NCI-H1105 treated with DMSO at 0.1 percent for 48 hours (cell line): ENCODE results near the gene KRTAP10-10.
"Not testable (repeated sequence)": the region's sequence is repeated elsewhere in the genome, so short reads cannot be mapped to it uniquely, and the experiment has no call there.

Source experiments
- DNase-seq: peaks from one replicate; lab custom pipeline; 2025; lab: John Stamatoyannopoulos, UW

Gene KRTAP10-10

GRCh38 chr21:44627181-44627822, 9.9 kb upstream of the KRTAP10-10 start:
- DNase-seq: not testable (repeated sequence)

DNA sequence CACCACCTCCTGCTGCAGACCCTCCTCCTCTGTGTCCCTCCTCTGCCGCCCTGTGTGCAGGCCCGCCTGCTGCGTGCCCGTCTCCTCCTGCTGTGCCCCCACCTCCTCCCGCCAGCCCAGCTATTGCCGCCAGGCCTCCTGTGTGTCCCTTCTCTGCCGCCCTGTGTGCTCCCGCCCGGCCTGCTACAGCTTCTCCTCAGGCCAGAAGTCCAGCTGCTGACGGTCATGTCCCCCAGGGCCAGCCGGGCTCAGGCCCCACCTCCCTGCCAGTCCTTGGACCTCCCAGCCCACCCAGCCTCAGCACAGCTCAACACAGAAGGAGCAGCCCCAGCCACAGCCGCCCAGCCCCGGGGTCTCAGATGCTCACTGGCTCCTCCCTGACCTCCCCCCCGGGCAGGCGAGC, 9.3 kb upstream of the KRTAP10-10 start:
- DNase-seq: not testable (repeated sequence)

- DNase-seq: no peak
Measured at GRCh38 chr21:44628707-44629391, 8.3 kb upstream of the KRTAP10-10 start.

DNA sequence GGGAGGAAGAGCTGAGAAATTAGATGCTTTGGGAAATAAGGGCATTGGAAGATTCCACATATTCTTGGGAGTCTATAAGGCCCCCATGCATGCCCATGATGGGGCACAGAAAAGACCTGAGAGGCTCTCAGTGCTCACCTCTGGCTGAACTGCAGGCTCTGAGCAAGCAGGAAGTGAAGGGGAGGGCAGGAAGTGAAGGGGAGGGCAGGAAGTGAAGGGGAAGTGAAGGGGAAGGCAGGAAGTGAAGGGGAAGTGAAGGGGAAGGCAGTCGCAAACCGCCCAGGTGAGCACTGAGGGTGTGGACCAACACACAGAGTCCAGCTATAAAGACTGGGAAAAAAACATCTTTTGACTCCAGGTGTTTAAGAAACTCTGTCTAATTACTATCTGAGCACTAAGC, 6.7 kb upstream of the KRTAP10-10 start:
- no peak for DNase-seq

DNA sequence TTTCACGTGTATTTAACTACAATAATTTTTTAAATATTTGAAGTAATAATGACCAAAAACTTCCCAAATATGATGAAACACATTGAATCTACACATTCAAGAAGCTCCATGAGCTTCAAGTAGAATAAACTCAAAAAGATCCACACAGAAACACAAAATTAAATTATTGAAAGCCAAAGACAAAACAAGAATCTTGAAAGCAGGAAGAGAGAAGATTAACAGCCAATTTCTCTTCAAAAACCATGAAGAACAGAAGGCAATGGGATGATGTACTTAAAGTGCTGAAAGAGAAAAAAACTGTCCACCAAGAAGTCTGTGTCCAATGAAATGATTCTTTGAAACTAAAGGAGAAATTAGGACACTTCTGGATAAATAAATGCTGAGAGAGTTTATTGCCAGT, 5.1 kb upstream of the KRTAP10-10 start:
- DNase-seq: no peak

DNA sequence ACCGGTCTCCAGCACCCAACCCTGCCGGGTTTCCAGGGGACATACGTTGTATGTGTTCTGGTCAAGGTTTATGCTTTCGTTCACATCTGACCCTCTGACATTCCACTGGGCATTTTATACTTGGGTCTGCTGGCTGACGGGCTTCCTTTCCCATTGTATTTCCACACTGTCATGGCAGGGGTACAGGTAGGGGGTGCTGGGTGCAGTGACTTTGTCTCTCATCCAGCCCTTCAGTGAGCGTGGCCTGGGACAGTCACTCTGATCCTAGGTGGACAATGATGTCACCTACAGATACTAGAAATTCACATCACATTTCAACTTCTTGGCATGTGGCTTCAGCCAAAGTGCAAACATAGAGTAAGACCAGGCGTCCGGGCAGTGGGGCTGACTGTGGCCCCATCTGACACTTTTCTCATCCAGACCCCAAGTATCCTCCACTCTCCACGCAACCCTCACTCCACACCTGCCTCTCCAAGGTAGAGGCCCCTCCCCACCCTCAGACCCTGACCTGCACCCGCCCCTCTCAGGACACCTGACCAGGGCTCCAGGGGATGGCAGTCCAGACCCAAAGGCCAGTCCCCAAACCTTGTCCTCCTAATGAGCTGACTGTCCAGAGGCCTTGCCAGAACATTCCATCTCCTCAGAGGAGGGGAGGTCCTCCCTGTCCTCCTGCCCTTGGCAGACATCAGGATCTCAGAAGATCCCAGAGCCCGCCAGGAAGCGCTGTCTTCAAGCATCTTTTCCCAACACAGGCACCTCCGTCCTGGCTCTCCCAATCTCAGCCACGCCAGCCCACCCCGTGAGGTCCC, 743 bp upstream of the KRTAP10-10 start:
- DNase-seq: no peak

- DNase-seq: not testable (repeated sequence)
Measured at GRCh38 chr21:44637851-44638348, 744 bp downstream of the KRTAP10-10 start.

DNA sequence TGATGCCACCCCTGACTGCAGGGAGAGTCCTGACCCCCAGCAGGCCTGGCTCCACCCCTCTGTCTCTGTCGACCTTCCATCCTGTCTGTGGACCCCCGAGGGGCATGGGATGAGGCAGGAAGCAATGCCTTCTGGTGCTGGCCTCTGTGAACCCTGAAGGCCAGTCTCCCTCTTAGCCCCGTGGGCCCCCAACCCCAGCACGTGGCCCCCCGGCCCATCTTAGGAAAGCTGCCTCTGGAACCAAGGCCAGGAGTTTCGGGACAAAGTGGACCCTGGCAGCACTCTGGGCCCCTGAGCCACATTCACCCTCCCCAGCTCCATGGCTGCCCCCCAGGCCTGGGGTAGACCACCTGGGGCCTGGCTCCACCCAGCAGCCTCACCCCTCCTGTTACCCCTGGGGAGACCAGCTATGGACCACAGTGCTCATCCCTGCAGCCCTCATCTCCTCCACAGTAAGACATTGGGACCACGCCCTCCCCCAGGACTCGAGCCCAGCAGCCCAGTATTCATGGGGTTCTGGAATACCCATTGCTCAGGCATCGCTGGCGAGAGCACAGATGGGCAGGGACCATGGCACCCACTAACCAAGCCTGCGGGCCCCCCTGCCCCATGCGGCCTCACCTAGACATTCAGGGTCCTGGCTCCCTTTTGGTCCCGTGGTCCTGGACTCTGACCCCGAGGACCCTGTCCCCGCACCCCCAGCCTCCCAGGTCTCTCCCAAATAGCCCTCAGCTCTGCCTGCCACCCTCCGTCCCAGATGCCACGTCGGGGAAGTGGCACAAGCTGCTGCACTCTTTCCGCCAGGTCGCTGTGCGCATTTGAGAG, 1.6 kb downstream of the KRTAP10-10 start:
- DNase-seq: not testable (repeated sequence)

- DNase-seq: no peak
Measured at GRCh38 chr21:44639331-44639655, 2.1 kb downstream of the KRTAP10-10 start.

- no peak for DNase-seq
Measured at GRCh38 chr21:44640761-44641160, 3.6 kb downstream of the KRTAP10-10 start.

DNA sequence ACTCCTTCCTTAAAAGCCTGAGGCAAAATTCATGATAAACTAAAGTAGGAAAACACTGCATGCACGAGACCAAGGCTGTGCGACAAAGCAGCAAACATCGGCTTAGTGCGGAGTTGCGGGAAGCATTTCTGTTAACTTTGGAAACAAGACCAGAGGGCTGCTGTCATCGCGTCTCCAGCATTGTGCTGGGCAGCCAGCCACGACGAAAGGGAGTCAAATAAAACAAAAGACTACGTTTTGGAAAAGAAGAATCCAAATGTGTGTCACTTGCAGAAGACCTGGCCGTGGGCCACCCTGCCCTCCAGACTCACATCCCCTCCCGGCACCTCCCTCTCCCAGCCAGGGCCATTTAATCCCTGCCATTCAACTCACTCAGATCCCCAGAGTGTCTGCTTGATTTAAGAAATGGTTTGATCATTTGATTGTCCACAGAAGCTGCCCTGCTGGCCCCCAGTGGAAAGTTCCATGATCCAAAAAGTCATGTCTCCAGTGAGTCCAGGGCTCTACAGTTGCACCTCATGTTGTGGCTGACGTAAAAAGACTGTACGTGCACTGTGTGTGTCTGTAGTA, 6.7 kb downstream of the KRTAP10-10 start:
- DNase-seq: no peak

DNA sequence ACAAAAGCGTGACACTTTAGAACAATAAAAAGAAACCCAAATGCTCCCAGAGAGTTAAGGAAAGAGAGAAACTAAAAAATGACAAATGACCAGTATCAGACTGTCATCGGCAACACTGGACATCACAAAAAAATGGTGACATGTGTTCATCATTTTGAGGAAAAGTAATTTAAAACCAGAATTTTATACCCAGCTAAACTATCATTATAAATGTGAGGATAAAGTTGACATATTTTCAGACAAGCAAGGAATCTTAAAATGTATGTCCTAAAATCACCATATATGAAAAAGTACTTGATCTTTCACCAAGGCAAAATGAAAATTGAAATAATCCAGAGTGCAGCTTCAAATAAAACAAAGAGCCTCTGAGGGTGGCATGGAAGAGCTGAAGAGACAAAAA, 7.7 kb downstream of the KRTAP10-10 start:
- no peak for DNase-seq

DNA sequence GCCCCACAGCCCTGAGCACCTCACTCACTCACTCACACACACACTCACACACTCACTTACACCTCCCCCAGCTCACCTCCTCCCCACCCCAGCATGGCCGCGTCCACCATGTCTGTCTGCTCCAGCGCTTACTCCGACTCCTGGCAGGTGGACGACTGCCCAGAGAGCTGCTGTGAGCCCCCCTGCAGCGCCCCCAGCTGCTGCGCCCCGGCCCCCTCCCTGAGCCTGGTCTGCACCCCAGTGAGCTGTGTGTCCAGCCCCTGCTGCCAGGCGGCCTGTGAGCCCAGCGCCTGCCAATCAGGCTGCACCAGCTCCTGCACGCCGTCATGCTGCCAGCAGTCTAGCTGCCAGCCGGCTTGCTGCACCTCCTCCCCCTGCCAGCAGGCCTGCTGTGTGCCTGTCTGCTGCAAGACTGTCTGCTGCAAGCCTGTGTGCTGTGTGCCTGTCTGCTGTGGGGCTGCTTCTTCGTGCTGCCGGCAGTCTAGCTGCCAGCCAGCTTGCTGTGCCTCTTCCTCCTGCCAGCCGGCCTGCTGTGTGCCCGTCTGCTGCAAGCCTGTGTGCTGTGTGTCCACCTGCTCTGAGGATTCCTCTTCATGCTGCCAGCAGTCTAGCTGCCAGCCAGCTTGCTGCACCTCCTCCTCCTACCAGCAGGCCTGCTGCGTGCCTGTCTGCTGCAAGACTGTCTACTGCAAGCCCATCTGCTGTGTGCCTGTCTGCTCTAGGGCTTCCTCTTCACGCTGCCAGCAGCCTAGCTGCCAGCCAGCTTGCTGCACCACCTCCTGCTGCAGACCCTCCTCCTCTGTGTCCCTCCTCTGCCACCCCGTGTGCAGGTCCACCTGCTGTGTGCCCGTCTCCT, 9.4 kb downstream of the KRTAP10-10 start, which contains the start of gene KRTAP10-11:
Gene KRTAP10-11, plus strand, starts transcription at position 49 of the 856 bp plus-strand sequence. Its CDS starts 45 bp downstream, at position 94.
- not testable (repeated sequence) for DNase-seq

DNA sequence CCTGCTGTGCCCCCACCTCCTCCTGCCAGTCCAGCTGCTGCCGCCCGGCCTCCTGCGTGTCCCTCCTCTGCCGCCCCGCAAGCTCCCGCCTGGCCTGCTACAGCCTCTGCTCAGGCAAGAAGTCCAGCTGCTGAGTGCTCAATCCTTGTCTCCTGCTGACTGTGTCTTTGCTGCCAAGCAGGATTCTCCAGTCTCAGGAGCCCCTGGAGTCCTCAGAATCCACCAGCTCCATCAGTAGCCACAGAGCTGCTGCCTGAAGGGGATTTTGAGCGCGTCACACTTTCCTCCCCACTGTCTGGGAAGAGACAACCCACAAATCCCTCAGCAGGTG, 10.0 kb downstream of the KRTAP10-10 start:
- DNase-seq: no peak

DNA sequence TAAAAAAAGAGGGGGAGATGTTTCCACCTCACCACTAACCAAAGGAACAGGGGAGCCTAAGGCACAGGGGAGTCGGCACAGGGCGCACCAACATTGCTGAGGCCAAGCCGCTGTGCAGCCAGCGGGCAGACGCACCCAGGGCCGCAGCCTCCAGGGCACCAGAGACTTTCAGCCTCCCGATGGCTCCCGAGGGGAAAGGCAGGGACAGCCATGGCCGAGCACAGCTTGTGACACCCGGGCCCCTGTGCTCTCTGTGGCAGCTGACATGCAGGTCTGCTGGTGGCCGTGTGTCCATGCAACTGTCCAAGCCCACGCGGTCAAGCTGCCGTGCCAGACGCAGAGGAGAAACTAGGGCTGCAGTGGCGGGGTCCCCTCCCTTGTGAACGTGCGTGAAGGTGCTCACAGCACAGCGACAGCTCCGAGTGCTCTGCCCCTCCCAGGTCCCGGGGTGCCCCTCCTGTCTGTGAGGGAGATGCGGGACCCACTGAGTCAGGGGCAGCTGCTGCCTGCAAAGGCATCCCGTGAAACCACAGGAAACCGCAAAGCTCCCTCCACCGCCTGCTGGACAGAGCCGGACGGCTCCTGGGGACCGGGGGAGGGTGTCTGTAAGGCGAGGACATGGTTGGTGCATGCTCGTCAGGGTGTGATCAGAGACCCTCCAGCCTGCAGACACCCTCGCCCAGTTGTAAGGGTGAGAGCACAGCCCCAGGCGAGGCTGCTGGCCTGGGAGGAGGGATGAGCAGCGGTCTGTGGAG, 11.6 kb downstream of the KRTAP10-10 start:
- no peak for DNase-seq

- no peak for DNase-seq
Measured at GRCh38 chr21:44649521-44650100, 12.5 kb downstream of the KRTAP10-10 start.

DNA sequence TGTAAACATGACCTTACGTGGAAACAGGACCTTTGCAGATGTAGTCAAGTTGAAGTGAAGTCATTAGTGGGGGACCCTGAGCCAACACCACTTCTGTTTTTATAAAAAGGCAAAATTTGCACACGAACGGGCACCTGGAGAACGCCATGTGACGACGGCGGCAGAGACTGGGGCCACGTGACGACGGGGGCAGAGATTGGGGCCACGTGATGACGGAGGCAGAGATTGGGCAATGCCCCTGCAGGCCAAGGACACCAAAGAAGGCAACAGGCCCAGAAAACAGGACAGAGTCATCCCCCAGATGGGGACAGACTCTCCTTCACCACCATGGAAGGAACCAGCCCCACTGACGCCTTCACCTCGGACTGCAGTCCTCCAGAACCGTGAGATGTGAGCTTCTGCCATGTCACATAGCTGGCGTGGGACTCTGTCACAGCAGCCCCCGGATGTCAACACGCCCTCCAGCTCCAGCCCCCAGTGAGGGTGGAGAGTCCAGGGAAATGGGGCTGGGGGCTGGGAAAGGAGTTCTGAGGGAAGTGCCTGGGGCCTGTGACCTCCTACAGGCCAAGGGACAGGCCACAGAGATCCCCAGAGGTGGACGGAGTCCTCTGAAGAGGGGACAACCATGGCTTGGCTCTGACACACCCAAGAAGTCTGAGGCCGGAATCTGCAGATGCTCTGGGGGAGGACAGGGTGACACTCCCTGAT, 13.3 kb downstream of the KRTAP10-10 start:
- DNase-seq: no peak

GRCh38 chr21:44650973-44651675, 14.0 kb downstream of the KRTAP10-10 start:
- DNase-seq: no peak
